Right atrium auricular region (tissue), 2 donors: ENCODE measurements around the gene CDR2L. TPM values are rescaled to one million over a fixed set of nuclear protein-coding genes. Genes with fewer than 3 reads are reported as not detected.
"Not testable (repeated sequence)": the region's sequence is repeated elsewhere in the genome, so short reads cannot be mapped to it uniquely, and the experiment has no call there.

Source experiments
- DNase-seq: peaks from one replicate; pipeline ENCODE4 v3.0.0-alpha.2; 2019; ENCODE audit warnings: low spot score
- H3K27ac ChIP-seq, 2 donors: fragments of 200-600 bp; sonication (generic); 1 replicate in 1 of 2; 2 replicates in 1 of 2; pipeline ENCODE4 v1.5.1; 2016 to 2019
- H3K27me3 ChIP-seq, 2 donors: fragments of 200-600 bp; sonication (generic); one replicate each; pipeline versions ENCODE4 v1.5.1 to v1.6.0; 2017 to 2019
- H3K36me3 ChIP-seq: fragments of 200-600 bp; sonication (generic); one replicate; pipeline ENCODE4 v1.5.1; 2016
- H3K4me1 ChIP-seq, 2 donors: fragments of 200-600 bp; sonication (generic); one replicate each; pipeline versions ENCODE4 v1.5.1 to v1.6.0; 2017 to 2019
- H3K4me3 ChIP-seq, 2 donors: fragments of 200-600 bp; sonication (generic); 1 replicate in 1 of 2; 2 replicates in 1 of 2; pipeline ENCODE4 v1.5.1; 2017 to 2019; ENCODE audit warnings: mild to moderate bottlenecking in 1 of 2, moderate library complexity in 1 of 2
- H3K9me3 ChIP-seq, 2 donors: fragments of 200-600 bp; sonication (generic); one replicate each; pipeline ENCODE4 v1.5.1; 2019
- CTCF ChIP-seq, 2 donors: fragments of 200-600 bp; sonication (generic); IDR thresholded peaks; one replicate each; pipeline ENCODE4 v1.5.1; 2019; ENCODE audit warnings: antibody characterized with exemption in 2 of 2
- total RNA-seq, 2 donors: library from RNA; depleted of rRNA; stranded (reverse); fragments of >200 nt; gene quantifications; one replicate each; pipeline ENCODE4 v1.1.0, GENCODE V29; 2016

CDR2L gene
- total RNA-seq, 2 donors from 2014 or later: 13.6 to 28.8 TPM

DNA sequence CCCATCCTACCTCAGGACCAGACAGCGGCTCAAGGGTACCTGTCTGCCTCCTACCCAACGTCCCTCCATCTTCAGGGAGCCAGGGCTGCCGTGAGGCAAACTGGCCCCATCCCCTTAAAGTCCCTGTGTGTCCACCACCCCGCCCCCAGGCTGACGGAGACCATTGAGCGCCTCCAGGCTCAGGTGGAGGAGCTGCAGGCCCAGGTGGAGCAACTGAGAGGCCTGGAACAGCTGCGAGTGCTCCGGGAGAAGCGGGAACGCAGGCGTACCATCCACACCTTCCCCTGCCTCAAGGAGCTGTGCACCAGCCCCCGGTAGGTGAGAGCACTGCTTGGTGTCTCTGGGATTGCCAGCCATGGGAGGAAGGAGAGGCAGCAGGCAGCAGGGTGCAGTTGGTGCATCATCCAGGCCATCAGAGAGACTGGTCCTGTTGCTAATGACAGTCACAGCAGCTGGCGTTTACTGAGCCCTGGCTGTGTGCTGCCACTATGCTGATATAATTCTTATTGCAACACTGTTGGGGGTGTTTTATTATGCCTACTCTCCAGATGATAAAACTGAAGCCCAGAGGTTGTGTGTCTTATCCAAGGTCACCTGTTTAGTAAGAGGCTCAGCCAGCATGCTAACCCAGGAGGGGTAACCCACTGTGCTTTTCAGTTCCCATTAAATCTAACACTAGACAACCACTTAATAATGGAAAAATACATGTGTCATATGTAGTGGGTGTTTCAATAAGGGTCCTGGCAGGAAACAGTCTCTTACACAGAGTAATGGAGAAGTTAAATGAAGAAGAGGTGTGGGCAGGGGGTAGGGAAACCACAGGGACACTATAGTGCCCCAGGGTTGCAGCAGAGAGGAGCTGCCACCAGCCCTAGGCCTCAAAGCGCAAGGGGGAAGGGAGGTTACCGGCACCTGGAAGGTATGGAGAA, 14.7 kb downstream of the CDR2L start:
- no peak for DNase-seq
- Histone ChIP-seq H3K4me1 (peaks cover 0 to 17% of the 10 kb centered on the region in 2 donors), H3K4me3 (no peak overlapping the region), H3K27ac (no peak overlapping the region), H3K27me3 (no peaks in the 10 kb centered on the region), H3K36me3 (peaks cover 54% of the 10 kb centered on the region), H3K9me3 (no peaks in the 10 kb centered on the region)
- no peak for TF ChIP-seq CTCF (IDR thresholded peaks at IDR 0.05)

- no peak for DNase-seq
- TF ChIP-seq CTCF (IDR thresholded peaks at IDR 0.05): no peak
- Histone ChIP-seq H3K27me3 (no peaks in the 10 kb centered on the region), H3K4me3 (no peak overlapping the region), H3K36me3 (peaks cover 54% of the 10 kb centered on the region), H3K27ac (no peak overlapping the region), H3K4me1 (peaks cover 0 to 15% of the 10 kb centered on the region in 2 donors), H3K9me3 (no peaks in the 10 kb centered on the region)
Observed at GRCh38 chr17:75003070-75003956, 15.9 kb downstream of the CDR2L start.

- Histone ChIP-seq H3K9me3 (no peaks in the 10 kb centered on the region), H3K27ac (no peak overlapping the region), H3K27me3 (no peaks in the 10 kb centered on the region), H3K36me3 (peaks cover 54% of the 10 kb centered on the region), H3K4me3 (no peak overlapping the region), H3K4me1 (peaks cover 0 to 9% of the 10 kb centered on the region in 2 donors)
- no peak for DNase-seq
- TF ChIP-seq CTCF (IDR thresholded peaks at IDR 0.05): no peak
Observed at GRCh38 chr17:75003957-75004355, 16.5 kb downstream of the CDR2L start.

GRCh38 chr17:75004371-75004770, 16.9 kb downstream of the CDR2L start:
- Histone ChIP-seq H3K27me3 (no peaks in the 10 kb centered on the region), H3K27ac (no peak overlapping the region), H3K9me3 (no peaks in the 10 kb centered on the region), H3K4me3 (no peak overlapping the region), H3K36me3 (peaks cover 53% of the 10 kb centered on the region), H3K4me1 (peaks cover 0 to 5% of the 10 kb centered on the region in 2 donors)
- TF ChIP-seq CTCF (IDR thresholded peaks at IDR 0.05): no peak
- no peak for DNase-seq

- H3K4me3 ChIP-seq: no peak overlapping the region
- no peak for DNase-seq
- no peaks in the 10 kb centered on the region for H3K4me1 ChIP-seq
- H3K27me3 ChIP-seq: no peaks in the 10 kb centered on the region
- peaks cover 44% of the 10 kb centered on the region for H3K36me3 ChIP-seq
- H3K27ac ChIP-seq: no peak overlapping the region
- TF ChIP-seq CTCF (IDR thresholded peaks at IDR 0.05): no peak
- H3K9me3 ChIP-seq: no peaks in the 10 kb centered on the region
Observed at GRCh38 chr17:75005291-75005690, 17.9 kb downstream of the CDR2L start.

GRCh38 chr17:75006084-75006483, 18.7 kb downstream of the CDR2L start:
- not testable (repeated sequence) for DNase-seq, H3K9me3 ChIP-seq, H3K27me3 ChIP-seq, H3K27ac ChIP-seq, H3K4me1 ChIP-seq, H3K4me3 ChIP-seq
- H3K36me3 ChIP-seq: peaks cover 40% of the 10 kb centered on the region
